Peyer's patch (tissue), 4 donors: Measurements from ENCODE around the gene RENBP. TPM values are rescaled to one million over a fixed set of nuclear protein-coding genes. Genes with fewer than 3 reads are reported as not detected.

Experiments used
- DNase-seq, 3 donors: peaks; one replicate each; pipeline ENCODE4 v3.0.0-alpha.2; 2017 to 2019
- H3K27ac ChIP-seq, 4 donors: fragments of 200-600 bp; sonication (generic); one replicate each; pipeline ENCODE4 v1.5.1; 2016 to 2019
- H3K27me3 ChIP-seq, 2 donors: fragments of 200-600 bp; sonication (generic); one replicate each; pipeline ENCODE4 v1.5.1; 2019
- H3K36me3 ChIP-seq, 3 donors: fragments of 200-600 bp; sonication (generic); one replicate each; pipeline ENCODE4 v1.5.1; 2016 to 2019
- H3K4me1 ChIP-seq, 4 donors: fragments of 200-600 bp; sonication (generic); one replicate each; pipeline ENCODE4 v1.5.1; 2016 to 2019
- H3K4me3 ChIP-seq, 4 donors: fragments of 200-600 bp; sonication (generic); 1 replicate in 3 of 4; 2 replicates in 1 of 4; pipeline ENCODE4 v1.5.1; 2016 to 2019; ENCODE audit warnings: mild to moderate bottlenecking in 1 of 4
- H3K9me3 ChIP-seq, 4 donors: fragments of 200-600 bp; sonication (generic); one replicate each; pipeline ENCODE4 v1.5.1; 2016 to 2019; ENCODE audit warnings: mild to moderate bottlenecking in 1 of 4
- POLR2A ChIP-seq, 2 donors: fragments of 450-650 bp; IDR thresholded peaks; one replicate each; pipeline ENCODE4 v1.5.1; 2017; ENCODE audit warnings: antibody characterized with exemption in 2 of 2, mild to moderate bottlenecking in 2 of 2, moderate library complexity in 2 of 2
- total RNA-seq, 4 donors: library from RNA; depleted of rRNA; stranded (reverse); fragments of >200 nt; gene quantifications; one replicate each; pipeline ENCODE4 v1.1.0, GENCODE V29; 2016
- TF ChIP-seq, protein P1 (sequence below), 6 experiments: fragments of 450-650 bp in 4 of 6; fragments of 200-600 bp in 2 of 6; sonication (generic) in 1 of 6; IDR thresholded peaks; one replicate each; pipeline ENCODE4 v1.5.1; 2017 to 2019; ENCODE audit warnings: antibody characterized with exemption in 6 of 6, mild to moderate bottlenecking in 3 of 6, moderate library complexity in 1 of 6

Gene RENBP
- total RNA-seq, 4 donors from 2014 or later: 4.9 to 13.3 (median 9.4) TPM

DNA sequence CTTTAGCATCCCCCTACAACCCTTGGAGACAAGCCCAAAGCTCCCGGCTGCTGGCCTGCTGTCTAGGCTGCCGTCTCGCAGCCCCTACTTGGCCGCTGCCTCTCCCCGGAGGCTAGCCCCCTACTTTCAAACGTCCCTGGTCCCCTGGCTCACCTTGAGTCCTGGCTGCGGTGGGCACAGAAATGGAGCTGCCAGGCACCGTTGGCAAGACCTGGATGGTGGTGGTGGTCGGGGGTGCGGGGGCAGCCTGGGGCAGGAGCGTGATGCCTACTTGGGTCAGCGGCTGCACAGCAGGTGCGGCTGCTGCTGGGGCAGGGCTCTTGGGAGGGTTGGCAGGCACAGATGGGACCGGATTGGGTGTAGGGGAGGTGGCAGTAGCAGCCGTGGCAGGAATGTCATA is 15.2 kb upstream of the RENBP start:
- Histone ChIP-seq H3K36me3 (peaks cover 0 to 85% (median 0%) of the 10 kb centered on the region in 3 donors), H3K9me3 (no peaks in the 10 kb centered on the region), H3K4me3 (no peak overlapping the region), H3K27ac (no peak overlapping the region), H3K27me3 (no peaks in the 10 kb centered on the region), H3K4me1 (no peaks in the 10 kb centered on the region)
- no peak for DNase-seq
- TF ChIP-seq, protein P1, sequence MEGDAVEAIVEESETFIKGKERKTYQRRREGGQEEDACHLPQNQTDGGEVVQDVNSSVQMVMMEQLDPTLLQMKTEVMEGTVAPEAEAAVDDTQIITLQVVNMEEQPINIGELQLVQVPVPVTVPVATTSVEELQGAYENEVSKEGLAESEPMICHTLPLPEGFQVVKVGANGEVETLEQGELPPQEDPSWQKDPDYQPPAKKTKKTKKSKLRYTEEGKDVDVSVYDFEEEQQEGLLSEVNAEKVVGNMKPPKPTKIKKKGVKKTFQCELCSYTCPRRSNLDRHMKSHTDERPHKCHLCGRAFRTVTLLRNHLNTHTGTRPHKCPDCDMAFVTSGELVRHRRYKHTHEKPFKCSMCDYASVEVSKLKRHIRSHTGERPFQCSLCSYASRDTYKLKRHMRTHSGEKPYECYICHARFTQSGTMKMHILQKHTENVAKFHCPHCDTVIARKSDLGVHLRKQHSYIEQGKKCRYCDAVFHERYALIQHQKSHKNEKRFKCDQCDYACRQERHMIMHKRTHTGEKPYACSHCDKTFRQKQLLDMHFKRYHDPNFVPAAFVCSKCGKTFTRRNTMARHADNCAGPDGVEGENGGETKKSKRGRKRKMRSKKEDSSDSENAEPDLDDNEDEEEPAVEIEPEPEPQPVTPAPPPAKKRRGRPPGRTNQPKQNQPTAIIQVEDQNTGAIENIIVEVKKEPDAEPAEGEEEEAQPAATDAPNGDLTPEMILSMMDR (IDR thresholded peaks at IDR 0.05): no peak
- TF ChIP-seq POLR2A (IDR thresholded peaks at IDR 0.05): no peak

DNA sequence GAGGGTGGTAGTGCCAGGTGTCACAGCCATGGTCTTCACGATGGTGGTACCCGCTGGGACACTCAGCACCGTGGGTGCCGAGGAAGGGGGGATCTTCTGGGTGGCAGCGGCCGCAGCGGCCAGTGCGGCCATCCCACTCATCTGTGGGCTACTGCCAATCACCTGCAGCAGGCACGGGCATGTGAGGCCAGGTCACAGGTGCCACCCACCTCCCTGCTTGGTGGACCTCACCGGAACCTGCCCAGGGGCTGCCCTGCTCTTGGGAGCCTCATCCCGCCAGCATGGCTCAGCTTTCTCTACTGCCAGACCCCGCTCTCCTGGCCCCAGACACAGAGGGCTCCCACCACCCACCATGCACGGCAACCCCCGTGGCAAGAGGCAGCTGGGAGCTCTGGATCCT is 14.2 kb upstream of the RENBP start:
- H3K27ac ChIP-seq: no peak overlapping the region
- no peaks in the 10 kb centered on the region for H3K9me3 ChIP-seq
- no peak for DNase-seq
- H3K4me1 ChIP-seq: no peaks in the 10 kb centered on the region
- TF ChIP-seq, protein P1 (IDR thresholded peaks at IDR 0.05): no peak
- TF ChIP-seq POLR2A (IDR thresholded peaks at IDR 0.05): no peak
- H3K36me3 ChIP-seq: peaks cover 0 to 90% (median 0%) of the 10 kb centered on the region in 3 donors
- H3K27me3 ChIP-seq: no peaks in the 10 kb centered on the region
- H3K4me3 ChIP-seq: no peak overlapping the region

- no peak overlapping the region for H3K27ac ChIP-seq
- H3K4me3 ChIP-seq: no peak overlapping the region
- H3K9me3 ChIP-seq: no peaks in the 10 kb centered on the region
- no peaks in the 10 kb centered on the region for H3K27me3 ChIP-seq
- H3K4me1 ChIP-seq: peaks cover 0 to 4% (median 0%) of the 10 kb centered on the region in 4 donors
- TF ChIP-seq, protein P1 (IDR thresholded peaks at IDR 0.05): no peak
- TF ChIP-seq POLR2A (IDR thresholded peaks at IDR 0.05): no peak
- H3K36me3 ChIP-seq: peaks cover 0 to 87% (median 0%) of the 10 kb centered on the region in 3 donors
- no peak for DNase-seq
Observed at GRCh38 chrX:153957224-153957623, 12.8 kb upstream of the RENBP start.

GRCh38 chrX:153956044-153956907 is 11.8 kb upstream of the RENBP start:
- H3K27ac ChIP-seq: no peak overlapping the region
- DNase-seq: no peak
- no peak for TF ChIP-seq POLR2A (IDR thresholded peaks at IDR 0.05)
- TF ChIP-seq, protein P1 (IDR thresholded peaks at IDR 0.05): no peak
- H3K4me1 ChIP-seq: peaks cover 0 to 4% (median 0%) of the 10 kb centered on the region in 4 donors
- H3K36me3 ChIP-seq: peaks cover 0 to 88% (median 3%) of the 10 kb centered on the region in 3 donors
- no peaks in the 10 kb centered on the region for H3K27me3 ChIP-seq
- H3K4me3 ChIP-seq: no peak overlapping the region
- H3K9me3 ChIP-seq: no peaks in the 10 kb centered on the region

GRCh38 chrX:153955228-153955732 is 10.8 kb upstream of the RENBP start:
- no peak for TF ChIP-seq POLR2A (IDR thresholded peaks at IDR 0.05)
- TF ChIP-seq, protein P1 (IDR thresholded peaks at IDR 0.05): no peak
- H3K36me3 ChIP-seq: peaks cover 0 to 88% (median 3%) of the 10 kb centered on the region in 3 donors
- H3K27ac ChIP-seq: no peak overlapping the region
- no peaks in the 10 kb centered on the region for H3K27me3 ChIP-seq
- peaks cover 0 to 4% (median 0%) of the 10 kb centered on the region in 4 donors for H3K4me1 ChIP-seq
- DNase-seq: no peak
- H3K4me3 ChIP-seq: no peak overlapping the region
- H3K9me3 ChIP-seq: no peaks in the 10 kb centered on the region
